COLO668 (cell line): ENCODE data around the gene DCST2.

Experiments used
- DNase-seq: peaks from one replicate; lab custom pipeline; 2025; ENCODE audit not compliant: unreplicated experiment; lab: John Stamatoyannopoulos, UW

Gene DCST2

GRCh38 chr1:155012026-155012546 is 21.5 kb downstream of the DCST2 start:
- no peak for DNase-seq

- DNase-seq = no peak
Observed at GRCh38 chr1:155011437-155012025, 22.1 kb downstream of the DCST2 start.

DNA sequence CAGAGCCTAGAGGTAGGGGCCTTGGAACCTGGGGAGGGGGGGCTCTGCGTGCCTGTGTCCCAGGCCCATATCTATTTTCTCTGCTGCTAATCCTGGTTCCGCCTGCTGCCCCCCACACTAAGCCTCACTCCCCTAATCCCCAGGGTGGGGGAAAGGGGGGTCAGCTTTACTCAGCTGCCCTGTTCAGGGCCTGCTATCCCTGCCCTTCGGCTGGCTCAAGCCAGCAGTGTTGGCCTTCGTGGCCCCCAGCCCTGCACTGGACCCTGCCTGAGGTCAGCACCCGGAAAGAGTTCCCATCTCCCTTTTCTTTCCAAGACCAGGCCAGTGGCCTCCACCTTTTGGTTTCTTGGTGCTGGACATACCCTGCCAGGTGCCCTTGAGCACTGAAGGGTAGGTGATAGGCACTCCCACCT is 22.6 kb downstream of the DCST2 start:
- DNase-seq = no peak

GRCh38 chr1:155010211-155010918 is 23.2 kb downstream of the DCST2 start:
- DNase-seq = no peak

DNA sequence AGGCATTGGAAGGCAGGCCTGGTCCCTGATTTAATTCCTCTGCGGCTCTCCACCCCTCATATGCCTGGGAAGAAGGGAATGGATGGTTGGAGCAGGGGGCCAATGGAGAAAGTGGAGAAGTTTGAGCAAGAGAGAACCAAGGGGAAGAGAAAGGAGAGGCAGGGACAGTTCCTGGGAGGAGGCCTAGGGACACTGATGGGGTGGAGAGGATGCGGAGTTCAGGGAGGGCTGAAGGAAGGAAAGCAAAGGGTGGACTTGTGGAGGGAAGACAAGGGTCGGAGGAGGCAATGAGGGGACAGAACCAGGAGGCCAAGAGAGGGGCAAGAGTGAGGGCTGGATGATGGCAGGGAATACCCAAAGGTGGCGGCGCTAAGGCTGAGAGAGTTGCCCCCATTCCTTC is 23.8 kb downstream of the DCST2 start:
- DNase-seq = no peak

DNA sequence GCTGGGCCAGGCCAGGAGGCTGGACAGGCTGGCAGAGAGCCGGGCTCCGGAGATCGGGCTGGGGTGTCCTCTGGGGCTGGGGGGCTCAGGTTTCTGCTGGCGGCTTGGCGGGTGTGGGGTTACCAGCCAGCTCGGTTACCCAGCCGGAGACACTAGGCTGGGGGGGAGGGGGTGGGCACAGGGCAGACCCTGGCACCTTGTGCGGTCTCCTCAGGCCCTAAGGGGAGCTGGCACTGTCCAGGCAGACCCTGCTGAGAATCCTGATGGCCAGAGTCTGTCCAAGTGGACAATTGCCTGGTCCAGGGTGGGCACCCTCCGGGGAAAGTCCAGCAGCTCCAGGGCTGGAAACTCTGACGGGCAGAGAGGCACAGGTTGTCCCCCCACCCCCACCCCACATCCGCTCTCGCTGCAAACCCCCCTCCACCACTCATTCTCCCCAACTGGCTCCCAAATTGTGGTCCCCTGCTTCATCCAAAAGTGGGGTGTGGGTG is 24.3 kb downstream of the DCST2 start:
- DNase-seq = no peak

GRCh38 chr1:155008015-155008941 is 25.3 kb downstream of the DCST2 start:
- no peak for DNase-seq

DNA sequence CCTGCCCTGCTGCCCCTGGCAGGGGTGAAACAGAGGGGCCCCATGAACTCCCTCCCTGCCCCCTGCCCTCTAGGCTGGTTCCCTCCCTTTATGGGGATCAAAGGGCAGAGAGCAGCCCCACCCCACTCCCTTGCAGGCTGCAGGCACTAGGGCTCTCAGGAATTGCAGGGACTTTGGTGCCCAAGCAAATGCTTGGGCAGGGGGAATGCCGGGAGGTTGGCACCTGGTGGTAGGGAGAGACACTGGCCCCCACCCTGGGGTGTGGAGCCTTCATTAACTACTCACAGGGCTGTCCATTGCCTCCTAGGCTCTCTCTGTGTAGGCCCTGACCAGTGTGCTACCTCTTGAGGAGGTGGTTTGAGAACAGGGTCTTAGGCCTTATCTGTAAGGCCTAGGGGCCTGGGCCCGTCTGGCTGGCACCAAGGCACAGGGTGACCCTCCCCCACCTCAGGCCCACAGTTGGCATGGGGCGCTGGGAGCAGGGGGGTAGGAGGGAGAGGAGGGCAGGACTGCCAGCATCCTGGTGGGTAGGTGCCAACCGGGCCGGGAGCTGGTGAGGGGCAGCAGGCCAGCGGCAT is 26.2 kb downstream of the DCST2 start:
- DNase-seq = no peak

DNA sequence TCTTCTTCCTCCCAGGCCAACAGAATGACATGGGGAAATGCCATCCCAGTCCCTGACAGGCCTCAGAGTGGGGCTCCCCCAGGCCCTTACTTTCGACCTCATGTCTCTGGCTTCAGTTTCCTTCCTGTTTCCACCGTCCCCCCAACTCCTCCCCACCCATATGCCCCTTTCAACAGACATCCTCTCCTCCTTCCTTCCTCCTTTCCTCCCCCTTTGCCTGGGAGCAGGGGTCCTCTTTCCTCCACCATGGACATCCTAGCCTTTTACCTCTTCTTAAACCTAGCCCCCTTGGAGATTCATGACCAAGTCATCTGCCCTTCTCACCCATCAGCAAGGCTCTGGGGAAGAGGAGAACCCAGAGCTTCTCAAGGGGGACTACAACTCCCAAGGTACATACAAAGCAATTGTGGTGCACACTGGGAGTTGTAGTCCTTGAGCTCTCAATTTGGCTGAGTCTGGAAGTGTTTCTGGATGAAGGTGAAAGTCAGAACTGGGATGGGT is 26.9 kb downstream of the DCST2 start:
- DNase-seq = no peak

- DNase-seq = peak; percentile 32
Observed at GRCh38 chr1:155005076-155006011, 28.2 kb downstream of the DCST2 start.

GRCh38 chr1:155004352-155005075 is 29.1 kb downstream of the DCST2 start:
- no peak for DNase-seq

DNA sequence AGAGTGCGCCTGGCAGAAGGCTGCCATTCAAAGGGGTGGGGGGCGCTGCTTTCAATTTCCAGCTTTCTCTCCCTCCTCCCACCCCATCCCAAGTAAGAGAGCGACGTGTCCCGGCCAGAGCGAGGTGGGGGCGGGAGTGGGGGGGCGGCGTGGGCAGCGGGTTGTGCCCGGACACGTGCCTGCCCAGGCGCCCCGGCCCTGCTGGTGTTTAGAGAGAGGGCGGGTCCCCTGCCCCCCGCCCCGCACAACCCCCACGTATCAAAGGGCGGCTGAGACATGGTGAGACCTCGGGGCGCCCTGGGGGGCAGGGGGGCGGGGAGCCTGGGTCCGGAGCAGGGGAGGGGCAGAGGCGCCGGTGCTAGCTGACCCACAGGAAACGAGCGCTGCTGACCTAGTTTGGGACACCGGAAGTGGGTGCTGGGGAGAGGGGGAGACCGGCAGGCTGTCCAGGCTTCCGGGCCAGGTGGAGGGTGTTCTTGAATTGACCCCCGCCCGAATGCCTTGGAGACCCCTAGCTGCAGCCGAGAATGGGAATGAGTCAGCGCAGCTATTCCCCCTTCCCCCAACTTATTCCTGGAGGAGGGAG is 29.7 kb downstream of the DCST2 start:
- DNase-seq = peak; percentile 57

DNA sequence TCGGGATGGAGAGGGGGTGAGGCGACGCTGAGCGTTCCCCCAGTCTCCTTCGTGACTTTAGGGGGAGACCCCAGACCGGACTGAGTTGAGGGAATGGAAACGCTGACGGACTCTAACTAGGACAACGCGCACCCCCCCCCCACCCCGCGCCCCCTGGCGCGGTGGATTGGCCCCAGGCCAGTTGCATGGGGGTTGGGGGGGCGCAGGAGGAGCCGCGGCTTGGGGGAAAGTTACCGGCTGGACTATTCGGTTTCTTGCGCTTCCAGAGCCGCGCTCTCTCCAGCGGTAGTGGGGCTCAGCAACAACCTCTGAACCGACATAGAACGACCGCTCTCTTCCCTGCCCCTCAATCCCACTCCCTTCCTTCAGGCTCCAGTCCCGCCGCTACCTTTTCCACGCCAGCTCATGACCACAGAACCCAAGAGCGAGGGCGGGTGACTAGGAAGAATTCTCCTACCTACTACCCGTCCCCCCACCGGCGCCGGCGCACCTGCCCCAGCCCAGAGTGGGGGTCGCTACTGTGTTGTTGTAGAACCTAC is 30.3 kb downstream of the DCST2 start:
- DNase-seq = peak; percentile 57

GRCh38 chr1:155002464-155003226 is 30.9 kb downstream of the DCST2 start, which contains the start of gene ZBTB7B:
TSS of gene ZBTB7B (plus strand) at chr1:155002802. CDS start at chr1:155014661, 11,859 bp downstream.
- peak; percentile 71 for DNase-seq

DNA sequence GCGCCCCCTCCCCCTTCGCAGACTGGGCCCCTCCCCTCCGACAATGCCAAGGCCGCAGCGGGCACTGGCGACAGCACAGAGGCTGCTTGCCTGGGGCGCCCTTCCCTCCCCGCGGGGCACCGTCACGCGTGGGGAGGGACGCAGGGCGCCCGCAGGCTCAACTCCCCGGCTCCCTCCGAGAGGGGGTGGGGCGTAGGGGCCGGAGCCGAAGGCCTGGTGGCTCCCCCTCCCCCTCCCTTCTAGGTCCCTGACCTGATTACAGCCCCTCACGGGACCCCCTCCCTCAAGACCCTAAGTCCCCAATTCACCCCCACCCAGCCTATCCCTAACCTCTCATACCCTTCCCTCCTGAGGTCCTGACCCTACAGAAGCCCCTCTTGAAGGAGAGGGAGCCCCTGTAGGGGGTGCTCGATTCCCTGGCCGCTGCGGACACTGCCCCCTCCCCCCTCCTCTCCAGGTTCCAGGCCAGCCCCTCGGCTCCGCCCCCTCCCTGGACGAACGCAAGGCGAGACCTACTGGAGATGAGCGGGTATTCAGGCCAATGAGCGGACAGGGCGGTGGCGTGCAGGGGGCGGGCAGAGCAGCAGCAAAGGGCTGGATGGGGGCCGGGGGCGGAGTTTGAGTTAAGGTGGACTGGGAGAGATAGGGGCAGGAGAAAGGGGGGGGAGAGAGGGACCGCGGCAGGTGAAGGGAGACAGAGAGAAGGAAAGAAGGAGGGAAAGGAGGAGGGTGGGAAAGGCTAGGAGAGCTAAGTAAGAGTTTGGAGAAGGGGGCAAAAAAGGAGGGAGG is 31.7 kb downstream of the DCST2 start:
- peak; percentile 100 for DNase-seq

DNA sequence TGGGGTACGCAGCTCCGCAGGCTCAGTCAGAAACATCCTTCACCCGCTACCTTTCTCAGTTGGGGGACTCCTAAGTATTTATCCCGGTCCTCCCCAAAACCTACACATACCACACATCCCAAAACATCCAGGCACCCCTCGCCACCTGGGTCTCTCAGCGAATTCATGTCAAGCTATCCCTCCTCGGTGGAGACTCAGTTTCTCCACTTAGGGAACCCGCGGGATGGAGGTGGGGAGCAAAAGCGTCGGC is 32.2 kb downstream of the DCST2 start:
- no peak for DNase-seq
